Measurements from ENCODE around the gene LRP1B. TPM values are rescaled to one million over a fixed set of nuclear protein-coding genes. Genes with fewer than 3 reads are reported as not detected.

Gene LRP1B
- total RNA-seq, 4 donors from 2014 or later, result 0.85 to 3.3 (median 1.1) TPM; not detected in 1

DNA sequence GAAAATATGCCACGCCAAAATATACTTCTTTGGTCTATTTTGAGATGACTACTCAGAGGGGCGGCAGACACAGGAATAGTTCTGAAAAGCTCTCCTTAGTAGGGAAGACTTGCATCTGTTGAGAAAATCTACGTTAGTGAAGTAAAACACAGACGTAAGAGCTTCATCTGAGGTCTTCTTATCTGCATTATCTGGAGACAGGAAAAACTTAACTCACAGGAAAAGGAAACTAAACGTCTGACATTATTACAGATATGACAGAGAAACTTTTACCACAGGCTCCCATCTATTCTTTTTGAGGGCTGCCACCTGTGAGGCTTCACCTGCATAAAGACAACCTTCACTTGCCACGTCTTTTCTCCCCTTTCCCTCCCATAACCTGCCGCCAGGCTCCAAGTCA, 1295.7 kb downstream of the LRP1B start:
- Histone ChIP-seq H3K27me3 (no peaks in the 10 kb centered on the region), H3K4me1 (no peaks in the 10 kb centered on the region), H3K27ac (no peak overlapping the region), H3K36me3 (no peaks in the 10 kb centered on the region), H3K9me3 (no peaks in the 10 kb centered on the region), H3K4me3 (no peak overlapping the region)
- no peak for DNase-seq
- no peak for TF ChIP-seq POLR2A (IDR thresholded peaks at IDR 0.05)
- TF ChIP-seq, protein P1, sequence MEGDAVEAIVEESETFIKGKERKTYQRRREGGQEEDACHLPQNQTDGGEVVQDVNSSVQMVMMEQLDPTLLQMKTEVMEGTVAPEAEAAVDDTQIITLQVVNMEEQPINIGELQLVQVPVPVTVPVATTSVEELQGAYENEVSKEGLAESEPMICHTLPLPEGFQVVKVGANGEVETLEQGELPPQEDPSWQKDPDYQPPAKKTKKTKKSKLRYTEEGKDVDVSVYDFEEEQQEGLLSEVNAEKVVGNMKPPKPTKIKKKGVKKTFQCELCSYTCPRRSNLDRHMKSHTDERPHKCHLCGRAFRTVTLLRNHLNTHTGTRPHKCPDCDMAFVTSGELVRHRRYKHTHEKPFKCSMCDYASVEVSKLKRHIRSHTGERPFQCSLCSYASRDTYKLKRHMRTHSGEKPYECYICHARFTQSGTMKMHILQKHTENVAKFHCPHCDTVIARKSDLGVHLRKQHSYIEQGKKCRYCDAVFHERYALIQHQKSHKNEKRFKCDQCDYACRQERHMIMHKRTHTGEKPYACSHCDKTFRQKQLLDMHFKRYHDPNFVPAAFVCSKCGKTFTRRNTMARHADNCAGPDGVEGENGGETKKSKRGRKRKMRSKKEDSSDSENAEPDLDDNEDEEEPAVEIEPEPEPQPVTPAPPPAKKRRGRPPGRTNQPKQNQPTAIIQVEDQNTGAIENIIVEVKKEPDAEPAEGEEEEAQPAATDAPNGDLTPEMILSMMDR (IDR thresholded peaks at IDR 0.05), result no peak

DNA sequence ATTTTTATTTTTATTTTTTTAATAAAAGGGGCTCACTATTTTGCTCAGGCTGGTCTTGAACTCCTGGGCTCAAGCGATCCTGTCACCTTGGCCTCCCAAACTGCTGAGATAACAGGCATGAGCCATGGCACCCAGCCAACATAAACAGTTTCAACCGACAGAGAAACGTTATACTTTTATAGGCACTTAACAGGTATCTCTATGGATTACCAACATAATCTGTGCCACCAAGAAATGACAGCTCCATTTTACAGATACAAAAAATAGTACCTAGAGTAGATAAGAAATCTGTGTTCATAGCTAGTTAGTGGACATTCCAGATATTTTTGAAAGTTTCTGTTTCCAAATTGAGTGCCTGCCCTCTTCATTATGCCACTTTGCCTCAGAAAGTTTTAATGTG, 1316.7 kb downstream of the LRP1B start:
- Histone ChIP-seq H3K4me1 (no peaks in the 10 kb centered on the region), H3K27me3 (no peaks in the 10 kb centered on the region), H3K27ac (no peak overlapping the region), H3K4me3 (no peak overlapping the region), H3K9me3 (no peaks in the 10 kb centered on the region), H3K36me3 (no peaks in the 10 kb centered on the region)
- TF ChIP-seq, protein P1 (IDR thresholded peaks at IDR 0.05), result no peak
- TF ChIP-seq POLR2A (IDR thresholded peaks at IDR 0.05), result no peak
- DNase-seq, result no peak

DNA sequence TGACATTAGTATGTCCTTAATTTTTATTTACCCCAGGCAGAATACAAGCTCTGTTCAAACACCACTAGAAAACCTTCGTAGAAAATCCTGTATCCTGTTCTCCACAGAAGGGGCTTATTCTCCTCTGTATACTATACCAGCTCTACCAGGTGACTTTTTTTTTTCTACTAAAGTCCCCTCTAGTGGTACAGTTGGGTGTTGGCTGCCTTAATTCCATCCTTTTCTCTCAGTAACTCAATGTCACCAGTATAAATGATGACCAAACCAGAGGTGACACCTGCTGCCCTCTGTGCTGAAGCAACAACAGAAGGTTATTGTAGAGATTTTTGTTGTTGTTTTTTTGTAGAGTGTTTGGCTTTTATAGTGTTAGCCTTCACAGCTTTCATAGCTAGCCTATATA, 1322.0 kb downstream of the LRP1B start:
- H3K4me3 ChIP-seq, result no peak overlapping the region
- H3K9me3 ChIP-seq, result no peaks in the 10 kb centered on the region
- no peak for DNase-seq
- H3K27ac ChIP-seq, result no peak overlapping the region
- H3K4me1 ChIP-seq, result no peaks in the 10 kb centered on the region
- no peaks in the 10 kb centered on the region for H3K36me3 ChIP-seq
- no peaks in the 10 kb centered on the region for H3K27me3 ChIP-seq
- TF ChIP-seq POLR2A (IDR thresholded peaks at IDR 0.05), result no peak
- TF ChIP-seq, protein P1 (IDR thresholded peaks at IDR 0.05), result no peak

DNA sequence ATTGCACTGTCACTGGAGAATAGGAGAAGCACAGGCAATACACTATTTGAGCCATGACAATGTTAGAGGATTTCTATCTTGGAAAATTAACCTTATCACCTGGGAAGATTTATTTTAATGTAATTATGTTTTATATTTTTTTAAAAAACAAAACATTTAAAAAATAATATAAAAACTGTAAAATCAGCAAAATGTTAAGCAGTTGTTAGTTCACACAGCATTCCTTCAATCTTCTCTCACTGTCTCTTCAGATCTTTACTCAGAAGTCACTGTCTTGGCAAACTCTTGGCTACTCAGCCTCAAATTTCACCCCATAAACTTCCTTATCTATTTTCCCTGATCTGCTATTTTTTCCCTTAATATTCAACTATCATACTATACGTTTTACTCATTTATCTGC, 1322.6 kb downstream of the LRP1B start:
- no peak for DNase-seq
- Histone ChIP-seq H3K36me3 (no peaks in the 10 kb centered on the region), H3K27me3 (no peaks in the 10 kb centered on the region), H3K9me3 (no peaks in the 10 kb centered on the region), H3K27ac (no peak overlapping the region), H3K4me3 (no peak overlapping the region), H3K4me1 (no peaks in the 10 kb centered on the region)
- no peak for TF ChIP-seq POLR2A (IDR thresholded peaks at IDR 0.05)
- TF ChIP-seq, protein P1 (IDR thresholded peaks at IDR 0.05), result no peak

DNA sequence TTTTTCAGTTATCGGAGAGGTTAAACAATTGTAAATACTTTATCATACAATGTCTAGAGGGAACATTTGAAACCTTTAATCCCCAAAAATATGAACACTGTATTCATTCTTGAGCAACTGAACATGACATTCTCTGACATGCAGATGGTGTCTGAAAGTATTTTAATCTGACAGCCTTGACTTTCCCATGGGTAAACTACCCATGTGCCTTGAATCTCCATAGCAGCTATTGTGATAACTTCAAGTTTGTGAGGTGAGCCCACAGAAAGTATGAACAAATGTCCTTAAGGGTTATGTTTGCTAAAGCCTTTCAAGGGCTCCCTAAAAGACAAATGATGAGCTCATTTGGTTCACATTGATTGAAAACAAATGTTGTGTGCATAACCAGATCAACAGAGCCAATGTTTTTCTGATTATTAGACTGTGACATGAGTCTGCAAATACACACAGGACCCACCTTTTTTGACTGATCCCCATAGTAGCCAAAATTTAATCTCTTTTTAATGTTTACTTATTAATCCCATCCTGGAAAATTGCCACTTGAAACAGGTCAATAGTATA, 1326.0 kb downstream of the LRP1B start:
- H3K4me1 ChIP-seq, result no peaks in the 10 kb centered on the region

More for the DNA sequence above, 1326.0 kb downstream of the LRP1B start:
- Histone ChIP-seq H3K4me3 (no peak overlapping the region), H3K27me3 (no peaks in the 10 kb centered on the region), H3K9me3 (no peaks in the 10 kb centered on the region), H3K27ac (no peak overlapping the region), H3K36me3 (no peaks in the 10 kb centered on the region)
- no peak for DNase-seq
- no peak for TF ChIP-seq POLR2A (IDR thresholded peaks at IDR 0.05)
- TF ChIP-seq, protein P1 (IDR thresholded peaks at IDR 0.05), result no peak

Data from Peyer's patch (tissue), 4 donors.